Gastrocnemius medialis (tissue), 4 donors: Measurements from ENCODE around the gene OR6M1.

Experiments
- POLR2A ChIP-seq, 2 donors: fragments of 450-650 bp; IDR thresholded peaks; one replicate each; pipeline ENCODE4 v1.6.1; 2017; ENCODE audit warnings: antibody characterized with exemption in 2 of 2, mild to moderate bottlenecking in 2 of 2, moderate library complexity in 2 of 2
- TF ChIP-seq, protein P1 (sequence below), 5 experiments: fragments of 450-650 bp in 3 of 5; fragments of 200-600 bp in 2 of 5; sonication (generic) in 2 of 5; IDR thresholded peaks in 4 of 5; conservative IDR thresholded peaks in 1 of 5; 1 replicate in 4 of 5; 2 replicates in 1 of 5; pipeline ENCODE4 v1.5.1; 2016 to 2019; ENCODE audit warnings: antibody characterized with exemption in 5 of 5, mild to moderate bottlenecking in 3 of 5, moderate library complexity in 3 of 5

DNA sequence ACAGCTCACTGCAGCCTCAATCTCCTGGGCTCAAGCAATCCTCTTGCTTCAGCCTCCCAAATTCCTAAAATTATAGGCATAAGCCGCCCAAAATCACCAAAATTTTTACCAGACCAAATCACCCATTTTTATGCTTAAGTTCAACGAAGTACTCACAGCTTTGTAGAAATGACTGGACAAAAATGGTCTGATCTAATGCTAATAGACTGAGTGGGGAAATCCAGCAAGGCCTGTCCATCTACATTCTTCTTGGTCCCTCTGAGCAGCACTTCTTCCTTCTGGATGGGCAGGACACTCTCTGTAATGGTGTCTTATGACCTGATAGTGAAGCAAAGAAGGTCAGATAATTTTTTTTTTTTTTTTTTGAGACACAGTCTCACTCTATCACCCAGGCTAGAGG lies 33.1 kb downstream of the OR6M1 start:
- TF ChIP-seq, protein P1, sequence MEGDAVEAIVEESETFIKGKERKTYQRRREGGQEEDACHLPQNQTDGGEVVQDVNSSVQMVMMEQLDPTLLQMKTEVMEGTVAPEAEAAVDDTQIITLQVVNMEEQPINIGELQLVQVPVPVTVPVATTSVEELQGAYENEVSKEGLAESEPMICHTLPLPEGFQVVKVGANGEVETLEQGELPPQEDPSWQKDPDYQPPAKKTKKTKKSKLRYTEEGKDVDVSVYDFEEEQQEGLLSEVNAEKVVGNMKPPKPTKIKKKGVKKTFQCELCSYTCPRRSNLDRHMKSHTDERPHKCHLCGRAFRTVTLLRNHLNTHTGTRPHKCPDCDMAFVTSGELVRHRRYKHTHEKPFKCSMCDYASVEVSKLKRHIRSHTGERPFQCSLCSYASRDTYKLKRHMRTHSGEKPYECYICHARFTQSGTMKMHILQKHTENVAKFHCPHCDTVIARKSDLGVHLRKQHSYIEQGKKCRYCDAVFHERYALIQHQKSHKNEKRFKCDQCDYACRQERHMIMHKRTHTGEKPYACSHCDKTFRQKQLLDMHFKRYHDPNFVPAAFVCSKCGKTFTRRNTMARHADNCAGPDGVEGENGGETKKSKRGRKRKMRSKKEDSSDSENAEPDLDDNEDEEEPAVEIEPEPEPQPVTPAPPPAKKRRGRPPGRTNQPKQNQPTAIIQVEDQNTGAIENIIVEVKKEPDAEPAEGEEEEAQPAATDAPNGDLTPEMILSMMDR (IDR thresholded peaks at IDR 0.05 in 4 of 5, conservative IDR thresholded peaks at IDR 0.05 in 1 of 5) = no peak
- TF ChIP-seq POLR2A (IDR thresholded peaks at IDR 0.05) = no peak
